K562 (cell line): Measurements from ENCODE around the gene SMC5. TPM values are rescaled to one million over a fixed set of nuclear protein-coding genes. Genes with fewer than 3 reads are reported as not detected.

Experiments used
- ASH1L ChIP-seq: fragments of 450-650 bp; IDR thresholded peaks from 2 replicates; pipeline ENCODE4 v1.6.1; 2018; ENCODE audit warnings: borderline replicate concordance, mild to moderate bottlenecking, low read depth; ENCODE audit not compliant: partially characterized antibody
- CEBPB ChIP-seq: fragments of 450-650 bp; IDR thresholded peaks from 2 replicates; pipeline ENCODE4 v1.6.1; 2016; ENCODE audit warnings: missing genetic modification characterization, missing compliant biosample characterization
- CHCHD3 ChIP-seq: fragments of 250-450 bp; sonication (Bioruptor Pico); IDR thresholded peaks from 2 replicates; pipeline ENCODE4 v2.1.2; 2022; ENCODE audit warnings: mild to moderate bottlenecking
- CREB1 ChIP-seq, 2 experiments: sonication (generic) in 1 of 2; formaldehyde crosslinking in 1 of 2; IDR thresholded peaks; 2 replicates each; pipeline versions ENCODE4 v1.6.1 to v1.8.0; 2012 to 2022; ENCODE audit warnings: inconsistent platforms in 1 of 2, mild to moderate bottlenecking in 1 of 2, missing genetic modification reagents in 1 of 2, moderate library complexity in 1 of 2
- CSDE1 ChIP-seq, 2 experiments: fragments of 450-650 bp; IDR thresholded peaks; 2 replicates each; pipeline ENCODE4 v1.6.1; 2016; ENCODE audit warnings: mild to moderate bottlenecking in 1 of 2
- DIDO1 ChIP-seq: fragments of 450-650 bp; IDR thresholded peaks from 2 replicates; pipeline ENCODE4 v1.6.1; 2016; ENCODE audit warnings: low read depth, missing biosample characterization, missing genetic modification characterization
- ETV1 ChIP-seq: fragments of 450-650 bp; conservative IDR thresholded peaks from 2 replicates; pipeline ENCODE4 v1.6.1; 2016; ENCODE audit warnings: missing genetic modification characterization, control low read depth, low read depth, missing compliant biosample characterization
- HLTF ChIP-seq: fragments of 450-650 bp; IDR thresholded peaks from 2 replicates; pipeline ENCODE4 v1.6.1; 2016
- IRF2 ChIP-seq: sonication (generic); formaldehyde crosslinking; IDR thresholded peaks from 2 replicates; pipeline ENCODE4 v1.8.1; 2022; ENCODE audit warnings: mild to moderate bottlenecking, missing genetic modification reagents
- SAFB2 ChIP-seq: fragments of 200-400 bp; formaldehyde crosslinking; IDR thresholded peaks from 2 replicates; pipeline ENCODE4 v1.6.1; 2018; ENCODE audit warnings: borderline replicate concordance, low read length, low read depth, moderate library complexity; ENCODE audit not compliant: severe bottlenecking
- SIRT6 ChIP-seq: IDR thresholded peaks from one replicate; pipeline ENCODE4 v1.6.1; 2012; ENCODE audit warnings: low read depth, mild to moderate bottlenecking, control low read depth, inconsistent platforms, low read length, moderate library complexity
- SLC30A9 ChIP-seq: fragments of 250-450 bp; sonication (Bioruptor Pico); IDR thresholded peaks from 2 replicates; pipeline ENCODE4 v1.8.0; 2022; ENCODE audit warnings: mild to moderate bottlenecking, moderate library complexity
- ZFP30 ChIP-seq: fragments of 250-450 bp; sonication (Bioruptor Pico); IDR thresholded peaks from 2 replicates; pipeline ENCODE4 v1.8.0; 2022; ENCODE audit warnings: moderate library complexity, mild to moderate bottlenecking, inconsistent platforms, borderline replicate concordance
- ZNF140 ChIP-seq: fragments of 250-450 bp; sonication (Bioruptor Pico); IDR thresholded peaks from 2 replicates; pipeline ENCODE4 v1.8.0; 2021; ENCODE audit warnings: moderate library complexity, mild to moderate bottlenecking, inconsistent platforms
- ZNF354B ChIP-seq: fragments of 250-450 bp; sonication (Bioruptor Pico); IDR thresholded peaks from 2 replicates; pipeline ENCODE4 v1.4.0; 2020
- ZNF57 ChIP-seq: fragments of 450-650 bp; formaldehyde crosslinking; IDR thresholded peaks from 2 replicates; pipeline ENCODE4 v1.4.0; 2020; ENCODE audit warnings: mild to moderate bottlenecking, moderate library complexity
- polyA plus RNA-seq, 8 experiments: library from polyadenylated mRNA; depleted of rRNA in 4 of 8; stranded (reverse) in 5 of 8; unstranded in 3 of 8; fragments of >200 nt; fragmentation: Nextera tagmentation in 2 of 8; fragmentation: Illumina TruSeq in 1 of 8; extraction: Ambion mirVana in 2 of 8; extraction: Trizol in 1 of 8; gene quantifications; 2 replicates each; pipeline versions ENCODE4 v1.2.1 to v1.2.3, GENCODE V29; 2011 to 2014; ENCODE audit warnings: inconsistent platforms in 1 of 8, missing spikeins in 1 of 8
- total RNA-seq, 7 experiments: library from RNA; depleted of rRNA in 6 of 7; stranded (reverse); fragments of >200 nt in 6 of 7; fragmentation: Illumina TruSeq in 2 of 7; extraction: Trizol in 2 of 7; gene quantifications; 2 replicates each; pipeline versions ENCODE4 v1.2.1 to v1.2.3, GENCODE V29; 2011 to 2021; ENCODE audit warnings: low replicate concordance in 1 of 7
- TF ChIP-seq, protein P1 (sequence below): fragments of 200-800 bp; sonication (Bioruptor generic); IDR thresholded peaks from 2 replicates; pipeline ENCODE4 v1.6.1; 2016; ENCODE audit warnings: missing genetic modification characterization, missing compliant biosample characterization
- TF ChIP-seq, protein P2 (sequence below), 2 experiments: IDR thresholded peaks; 2 replicates each; pipeline ENCODE4 v1.6.1; 2012; ENCODE audit warnings: improper control_type of control experiment in 2 of 2, low read depth in 2 of 2, low read length in 2 of 2, borderline replicate concordance in 1 of 2
- TF ChIP-seq, protein P3 (sequence below), 2 experiments: fragments of 450-650 bp in 1 of 2; sonication (generic) in 1 of 2; formaldehyde crosslinking in 1 of 2; IDR thresholded peaks in 1 of 2; conservative IDR thresholded peaks in 1 of 2; 2 replicates each; pipeline versions ENCODE4 v1.6.1 to v1.8.1; 2016 to 2023; ENCODE audit warnings: mild to moderate bottlenecking in 2 of 2, moderate library complexity in 2 of 2, inconsistent platforms in 1 of 2, missing genetic modification reagents in 1 of 2

Gene SMC5
- total and polyA plus RNA-seq, 9 of the 15 experiments (the other 6 are each of a cell fraction or from before 2014, with no cell fraction given) = 3.5 to 43.2 (median 21.4) TPM

DNA sequence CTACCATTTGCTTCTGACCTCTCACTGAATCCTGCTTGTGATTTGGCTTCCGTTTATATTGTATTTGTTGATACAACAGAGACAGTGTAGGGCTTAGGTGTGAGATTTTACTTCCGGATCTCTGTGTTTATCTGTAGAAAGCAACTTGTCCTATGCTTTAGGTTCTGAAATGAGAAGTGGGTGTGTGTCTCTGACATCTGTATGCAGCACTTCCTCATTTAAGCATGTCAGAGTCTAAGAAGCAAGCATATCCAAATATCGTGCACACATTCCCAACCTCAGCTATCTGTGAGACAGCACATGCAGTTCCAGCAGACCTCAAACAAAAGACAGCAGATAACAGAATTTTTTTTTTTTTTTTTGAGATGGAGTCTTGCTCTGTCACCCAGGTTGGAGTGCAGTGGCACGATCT is 139.4 kb downstream of the SMC5 start (continued):
- TF ChIP-seq, protein P1, sequence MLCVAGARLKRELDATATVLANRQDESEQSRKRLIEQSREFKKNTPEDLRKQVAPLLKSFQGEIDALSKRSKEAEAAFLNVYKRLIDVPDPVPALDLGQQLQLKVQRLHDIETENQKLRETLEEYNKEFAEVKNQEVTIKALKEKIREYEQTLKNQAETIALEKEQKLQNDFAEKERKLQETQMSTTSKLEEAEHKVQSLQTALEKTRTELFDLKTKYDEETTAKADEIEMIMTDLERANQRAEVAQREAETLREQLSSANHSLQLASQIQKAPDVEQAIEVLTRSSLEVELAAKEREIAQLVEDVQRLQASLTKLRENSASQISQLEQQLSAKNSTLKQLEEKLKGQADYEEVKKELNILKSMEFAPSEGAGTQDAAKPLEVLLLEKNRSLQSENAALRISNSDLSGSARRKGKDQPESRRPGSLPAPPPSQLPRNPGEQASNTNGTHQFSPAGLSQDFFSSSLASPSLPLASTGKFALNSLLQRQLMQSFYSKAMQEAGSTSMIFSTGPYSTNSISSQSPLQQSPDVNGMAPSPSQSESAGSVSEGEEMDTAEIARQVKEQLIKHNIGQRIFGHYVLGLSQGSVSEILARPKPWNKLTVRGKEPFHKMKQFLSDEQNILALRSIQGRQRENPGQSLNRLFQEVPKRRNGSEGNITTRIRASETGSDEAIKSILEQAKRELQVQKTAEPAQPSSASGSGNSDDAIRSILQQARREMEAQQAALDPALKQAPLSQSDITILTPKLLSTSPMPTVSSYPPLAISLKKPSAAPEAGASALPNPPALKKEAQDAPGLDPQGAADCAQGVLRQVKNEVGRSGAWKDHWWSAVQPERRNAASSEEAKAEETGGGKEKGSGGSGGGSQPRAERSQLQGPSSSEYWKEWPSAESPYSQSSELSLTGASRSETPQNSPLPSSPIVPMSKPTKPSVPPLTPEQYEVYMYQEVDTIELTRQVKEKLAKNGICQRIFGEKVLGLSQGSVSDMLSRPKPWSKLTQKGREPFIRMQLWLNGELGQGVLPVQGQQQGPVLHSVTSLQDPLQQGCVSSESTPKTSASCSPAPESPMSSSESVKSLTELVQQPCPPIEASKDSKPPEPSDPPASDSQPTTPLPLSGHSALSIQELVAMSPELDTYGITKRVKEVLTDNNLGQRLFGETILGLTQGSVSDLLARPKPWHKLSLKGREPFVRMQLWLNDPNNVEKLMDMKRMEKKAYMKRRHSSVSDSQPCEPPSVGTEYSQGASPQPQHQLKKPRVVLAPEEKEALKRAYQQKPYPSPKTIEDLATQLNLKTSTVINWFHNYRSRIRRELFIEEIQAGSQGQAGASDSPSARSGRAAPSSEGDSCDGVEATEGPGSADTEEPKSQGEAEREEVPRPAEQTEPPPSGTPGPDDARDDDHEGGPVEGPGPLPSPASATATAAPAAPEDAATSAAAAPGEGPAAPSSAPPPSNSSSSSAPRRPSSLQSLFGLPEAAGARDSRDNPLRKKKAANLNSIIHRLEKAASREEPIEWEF (CRISPR knock-in tag) = no peak
- no peak for TF ChIP-seq CSDE1 (IDR thresholded peaks at IDR 0.05)
- TF ChIP-seq SLC30A9 (CRISPR knock-in tag) = no peak
- TF ChIP-seq ASH1L = no peak
- TF ChIP-seq DIDO1 (tag) = no peak
- TF ChIP-seq ZNF140 = no peak
- no peak for TF ChIP-seq SIRT6
- TF ChIP-seq CEBPB (tag) = no peak
- no peak for TF ChIP-seq CHCHD3
- no peak for TF ChIP-seq SAFB2
- TF ChIP-seq HLTF = no peak
- TF ChIP-seq, protein P2, sequence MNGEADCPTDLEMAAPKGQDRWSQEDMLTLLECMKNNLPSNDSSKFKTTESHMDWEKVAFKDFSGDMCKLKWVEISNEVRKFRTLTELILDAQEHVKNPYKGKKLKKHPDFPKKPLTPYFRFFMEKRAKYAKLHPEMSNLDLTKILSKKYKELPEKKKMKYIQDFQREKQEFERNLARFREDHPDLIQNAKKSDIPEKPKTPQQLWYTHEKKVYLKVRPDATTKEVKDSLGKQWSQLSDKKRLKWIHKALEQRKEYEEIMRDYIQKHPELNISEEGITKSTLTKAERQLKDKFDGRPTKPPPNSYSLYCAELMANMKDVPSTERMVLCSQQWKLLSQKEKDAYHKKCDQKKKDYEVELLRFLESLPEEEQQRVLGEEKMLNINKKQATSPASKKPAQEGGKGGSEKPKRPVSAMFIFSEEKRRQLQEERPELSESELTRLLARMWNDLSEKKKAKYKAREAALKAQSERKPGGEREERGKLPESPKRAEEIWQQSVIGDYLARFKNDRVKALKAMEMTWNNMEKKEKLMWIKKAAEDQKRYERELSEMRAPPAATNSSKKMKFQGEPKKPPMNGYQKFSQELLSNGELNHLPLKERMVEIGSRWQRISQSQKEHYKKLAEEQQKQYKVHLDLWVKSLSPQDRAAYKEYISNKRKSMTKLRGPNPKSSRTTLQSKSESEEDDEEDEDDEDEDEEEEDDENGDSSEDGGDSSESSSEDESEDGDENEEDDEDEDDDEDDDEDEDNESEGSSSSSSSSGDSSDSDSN (IDR thresholded peaks at IDR 0.05; ENCODE audit: borderline replicate concordance in 1 of 2, low read depth in 2 of 2, low read length in 2 of 2) = no peak
- TF ChIP-seq, protein P3, sequence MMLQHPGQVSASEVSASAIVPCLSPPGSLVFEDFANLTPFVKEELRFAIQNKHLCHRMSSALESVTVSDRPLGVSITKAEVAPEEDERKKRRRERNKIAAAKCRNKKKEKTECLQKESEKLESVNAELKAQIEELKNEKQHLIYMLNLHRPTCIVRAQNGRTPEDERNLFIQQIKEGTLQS (IDR thresholded peaks at IDR 0.05) = no peak
- TF ChIP-seq, protein P3 (CRISPR knock-in tag; conservative IDR thresholded peaks at IDR 0.05) = no peak
- TF ChIP-seq IRF2 = no peak
- no peak for TF ChIP-seq CREB1 (IDR thresholded peaks at IDR 0.05)
- no peak for TF ChIP-seq CREB1 (CRISPR knock-in tag; IDR thresholded peaks at IDR 0.05)
- no peak for TF ChIP-seq ZNF57 (CRISPR knock-in tag)
- TF ChIP-seq ZFP30 = no peak
- TF ChIP-seq ETV1 = peak; percentile 77
- no peak for TF ChIP-seq ZNF354B (CRISPR knock-in tag)
